OCI-LY1 (cell line): ENCODE measurements around the gene PPM1E.

Source experiments
- H2AFZ ChIP-seq: fragments of 200-600 bp; sonication (generic), shearing (Covaris generic); 2 replicates; pipeline ENCODE4 v1.6.0; 2014; ENCODE audit warnings: antibody characterized with exemption, mild to moderate bottlenecking, low read length
- H3F3A ChIP-seq: fragments of 200-600 bp; sonication (generic), shearing (Covaris generic); 2 replicates; pipeline ENCODE4 v1.6.0; 2014; ENCODE audit warnings: mild to moderate bottlenecking, antibody characterized with exemption, low read length, moderate library complexity; ENCODE audit not compliant: insufficient read depth
- H3K27ac ChIP-seq: fragments of 200-600 bp; sonication (generic); 2 replicates; pipeline ENCODE4 v1.5.1; 2014; ENCODE audit warnings: low read length, mixed run types, mild to moderate bottlenecking, low read depth; ENCODE audit not compliant: poor library complexity, severe bottlenecking
- H3K27me3 ChIP-seq: fragments of 200-600 bp; sonication (generic); 2 replicates; pipeline ENCODE4 v1.6.0; 2014; ENCODE audit warnings: antibody characterized with exemption, mild to moderate bottlenecking, low read length, moderate library complexity; ENCODE audit not compliant: insufficient read depth
- H3K36me3 ChIP-seq: fragments of 200-600 bp; sonication (generic); 2 replicates; pipeline ENCODE4 v1.6.1; 2014; ENCODE audit warnings: mild to moderate bottlenecking, antibody characterized with exemption, low read length, moderate library complexity, mixed read lengths; ENCODE audit not compliant: insufficient read depth
- H3K4me1 ChIP-seq: fragments of 200-600 bp; sonication (generic); 2 replicates; pipeline ENCODE4 v1.5.1; 2014; ENCODE audit warnings: mild to moderate bottlenecking, low read length, moderate library complexity; ENCODE audit not compliant: insufficient read depth, severe bottlenecking
- H3K4me2 ChIP-seq: fragments of 200-600 bp; sonication (generic), shearing (Covaris generic); 2 replicates; pipeline ENCODE4 v1.6.1; 2014; ENCODE audit warnings: low read length
- H3K4me3 ChIP-seq: fragments of 200-600 bp; sonication (generic); 2 replicates; pipeline ENCODE4 v1.5.1; 2014; ENCODE audit warnings: low read length, low read depth, mild to moderate bottlenecking, mixed read lengths; ENCODE audit not compliant: poor library complexity, severe bottlenecking
- H3K79me2 ChIP-seq: fragments of 200-600 bp; shearing (Covaris generic); 2 replicates; pipeline ENCODE4 v1.6.1; 2016; ENCODE audit warnings: mixed run types, low read length, mixed read lengths; ENCODE audit not compliant: insufficient read depth
- H3K9ac ChIP-seq: fragments of 200-600 bp; sonication (generic), shearing (Covaris generic); 2 replicates; pipeline ENCODE4 v1.6.1; 2014; ENCODE audit warnings: mild to moderate bottlenecking, low read length, mixed read lengths
- H3K9me2 ChIP-seq: fragments of 200-600 bp; sonication (generic), shearing (Covaris generic); 2 replicates; pipeline ENCODE4 v1.6.1; 2014; ENCODE audit warnings: low read depth, mild to moderate bottlenecking, low read length, mixed read lengths
- H3K9me3 ChIP-seq: fragments of 200-600 bp; shearing (Covaris generic); 2 replicates; pipeline ENCODE4 v1.6.1; 2014; ENCODE audit warnings: low read length, mixed read lengths
- H4K20me1 ChIP-seq: fragments of 200-600 bp; sonication (generic), shearing (Covaris generic); 2 replicates; pipeline ENCODE4 v1.6.0; 2016; ENCODE audit warnings: mild to moderate bottlenecking, low read length; ENCODE audit not compliant: insufficient read depth
- CTCF ChIP-seq: fragments of 200-600 bp; sonication (generic), shearing (Covaris generic); IDR thresholded peaks from 2 replicates; pipeline ENCODE4 v1.5.1; 2017; ENCODE audit warnings: mild to moderate bottlenecking, antibody characterized with exemption, low read length, moderate library complexity, mixed read lengths
- EZH2 ChIP-seq: fragments of 200-600 bp; sonication (generic), shearing (Covaris generic); IDR thresholded peaks from 2 replicates; pipeline ENCODE4 v1.8.0; 2017; ENCODE audit warnings: borderline replicate concordance, mixed run types, mild to moderate bottlenecking, antibody characterized with exemption, low read length, moderate library complexity, mixed read lengths

The PPM1E gene

GRCh38 chr17:58980706-58981481 lies 225.2 kb downstream of the PPM1E start:
- Histone ChIP-seq H3K9me3 (no peaks in the 10 kb centered on the region), H3K27me3 (no peaks in the 10 kb centered on the region), H4K20me1 (no peaks in the 10 kb centered on the region), H3K4me2 (no peak overlapping the region), H3K36me3 (no peaks in the 10 kb centered on the region), H3K27ac (no peak overlapping the region), H3K4me3 (no peak overlapping the region), H3K9ac (no peak overlapping the region), H2AFZ (no peak overlapping the region), H3K9me2 (no peaks in the 10 kb centered on the region), H3K79me2 (no peaks in the 10 kb centered on the region), H3K4me1 (no peaks in the 10 kb centered on the region), H3F3A (no peaks in the 10 kb centered on the region)
- no peak for TF ChIP-seq EZH2
- TF ChIP-seq CTCF: no peak

GRCh38 chr17:58982626-58983025 lies 227.0 kb downstream of the PPM1E start:
- Histone ChIP-seq H3K27ac (no peak overlapping the region), H3K9me3 (no peaks in the 10 kb centered on the region), H2AFZ (no peak overlapping the region), H4K20me1 (no peaks in the 10 kb centered on the region), H3K4me1 (no peaks in the 10 kb centered on the region), H3K4me3 (no peak overlapping the region), H3K4me2 (no peak overlapping the region), H3F3A (no peaks in the 10 kb centered on the region), H3K9ac (no peak overlapping the region), H3K27me3 (no peaks in the 10 kb centered on the region), H3K36me3 (no peaks in the 10 kb centered on the region), H3K79me2 (no peaks in the 10 kb centered on the region), H3K9me2 (no peaks in the 10 kb centered on the region)
- no peak for TF ChIP-seq CTCF
- no peak for TF ChIP-seq EZH2

GRCh38 chr17:58985367-58985766 lies 229.7 kb downstream of the PPM1E start:
- H3K4me3 ChIP-seq: no peak overlapping the region
- H3K27ac ChIP-seq: no peak overlapping the region
- no peaks in the 10 kb centered on the region for H3K4me1 ChIP-seq
- H4K20me1 ChIP-seq: no peaks in the 10 kb centered on the region
- no peaks in the 10 kb centered on the region for H3F3A ChIP-seq
- no peaks in the 10 kb centered on the region for H3K9me2 ChIP-seq
- H3K4me2 ChIP-seq: no peak overlapping the region
- no peak overlapping the region for H2AFZ ChIP-seq
- H3K9ac ChIP-seq: no peak overlapping the region
- no peaks in the 10 kb centered on the region for H3K9me3 ChIP-seq
- H3K79me2 ChIP-seq: no peaks in the 10 kb centered on the region
- H3K27me3 ChIP-seq: no peaks in the 10 kb centered on the region
- no peaks in the 10 kb centered on the region for H3K36me3 ChIP-seq
- TF ChIP-seq EZH2 (no peak), CTCF (no peak)
